HG03175 (cell line): ENCODE data around the gene RET.

ENCODE experiments used
- ATAC-seq: cut with Tn5 transposase; IDR thresholded peaks from one replicate; pipeline ENCODE4 v1.9.1; 2021; ENCODE audit warnings: mild to moderate bottlenecking, moderate library complexity; ENCODE audit not compliant: unreplicated experiment

Gene RET

GRCh38 chr10:43061760-43062159, 15.1 kb upstream of the RET start:
- no peak for ATAC-seq

GRCh38 chr10:43062402-43063160, 14.3 kb upstream of the RET start:
- no peak for ATAC-seq

DNA sequence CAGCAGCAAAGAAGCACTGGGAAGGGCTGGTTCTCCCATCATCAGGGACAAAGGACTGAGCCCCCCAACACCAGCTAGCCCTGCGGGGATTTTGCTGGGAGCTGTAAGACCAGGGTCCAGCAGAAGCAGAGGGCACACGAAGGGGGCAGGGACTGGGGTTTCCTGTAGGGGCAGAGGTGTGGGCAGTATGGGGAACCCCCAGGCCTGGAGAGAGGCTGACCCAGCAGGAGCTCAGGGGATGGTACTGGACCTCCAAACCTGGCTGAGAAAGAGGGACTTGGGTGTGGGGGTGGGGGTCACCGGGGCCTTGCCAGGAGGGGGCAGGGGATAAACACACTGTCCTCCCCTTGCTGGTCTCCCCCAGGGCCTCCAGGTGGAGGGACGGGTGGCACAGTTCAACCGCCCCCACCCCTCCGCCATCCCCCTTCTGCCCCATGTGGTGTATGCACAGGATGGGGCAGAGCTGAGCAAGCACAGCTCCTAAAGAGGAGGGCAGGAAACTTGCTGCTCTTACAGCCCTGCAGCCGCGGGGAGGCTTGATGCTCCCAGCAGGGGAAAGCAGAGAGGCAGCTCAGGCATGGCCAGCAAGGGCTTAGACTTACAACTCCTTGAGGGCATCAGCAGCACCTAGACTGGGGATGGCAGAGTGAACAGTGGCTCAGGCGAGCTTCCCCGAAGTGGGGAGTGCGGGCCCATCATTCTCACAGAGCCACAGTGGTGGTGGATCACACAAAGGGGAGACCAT, 12.4 kb upstream of the RET start:
- no peak for ATAC-seq

DNA sequence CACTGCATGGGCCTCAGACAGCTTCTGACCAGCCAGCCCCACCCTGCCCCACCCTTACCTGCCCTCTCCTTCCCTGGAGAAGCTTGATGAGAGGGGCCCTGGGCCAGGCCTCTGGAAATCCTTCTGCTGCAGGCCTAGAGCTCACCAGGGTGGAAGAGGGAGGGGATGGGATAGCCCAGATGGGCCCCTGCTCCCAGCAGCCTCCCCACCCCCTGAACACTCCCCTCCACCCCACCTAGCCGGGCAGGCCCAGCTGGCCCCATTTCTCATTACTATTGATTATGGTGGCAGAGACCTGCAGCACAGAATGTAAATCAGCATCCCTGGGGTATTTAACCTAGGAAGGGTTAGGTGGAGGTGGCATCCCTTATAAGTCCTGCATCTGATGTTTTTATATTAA, 11.6 kb upstream of the RET start:
- no peak for ATAC-seq

GRCh38 chr10:43065761-43066160, 11.1 kb upstream of the RET start:
- ATAC-seq: no peak

DNA sequence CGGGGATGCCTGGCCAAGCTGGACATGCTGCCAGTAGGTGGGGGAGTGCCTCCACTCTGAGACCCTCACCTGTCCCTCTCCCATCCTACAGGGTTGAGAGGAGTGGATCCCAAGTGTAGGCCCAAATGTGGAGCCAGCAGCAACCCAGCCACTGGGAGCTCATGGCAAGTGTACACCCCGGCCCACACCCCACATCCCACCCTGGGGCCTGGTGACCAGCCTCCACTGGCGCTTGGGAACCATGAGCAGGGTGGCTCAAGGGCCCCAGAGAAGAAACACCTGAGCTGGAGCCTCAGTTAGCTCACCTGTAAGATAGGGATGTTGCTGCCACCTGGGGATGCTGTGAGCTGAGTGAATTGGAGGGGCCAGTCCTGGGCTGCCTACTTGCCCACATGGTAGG, 10.4 kb upstream of the RET start:
- no peak for ATAC-seq

DNA sequence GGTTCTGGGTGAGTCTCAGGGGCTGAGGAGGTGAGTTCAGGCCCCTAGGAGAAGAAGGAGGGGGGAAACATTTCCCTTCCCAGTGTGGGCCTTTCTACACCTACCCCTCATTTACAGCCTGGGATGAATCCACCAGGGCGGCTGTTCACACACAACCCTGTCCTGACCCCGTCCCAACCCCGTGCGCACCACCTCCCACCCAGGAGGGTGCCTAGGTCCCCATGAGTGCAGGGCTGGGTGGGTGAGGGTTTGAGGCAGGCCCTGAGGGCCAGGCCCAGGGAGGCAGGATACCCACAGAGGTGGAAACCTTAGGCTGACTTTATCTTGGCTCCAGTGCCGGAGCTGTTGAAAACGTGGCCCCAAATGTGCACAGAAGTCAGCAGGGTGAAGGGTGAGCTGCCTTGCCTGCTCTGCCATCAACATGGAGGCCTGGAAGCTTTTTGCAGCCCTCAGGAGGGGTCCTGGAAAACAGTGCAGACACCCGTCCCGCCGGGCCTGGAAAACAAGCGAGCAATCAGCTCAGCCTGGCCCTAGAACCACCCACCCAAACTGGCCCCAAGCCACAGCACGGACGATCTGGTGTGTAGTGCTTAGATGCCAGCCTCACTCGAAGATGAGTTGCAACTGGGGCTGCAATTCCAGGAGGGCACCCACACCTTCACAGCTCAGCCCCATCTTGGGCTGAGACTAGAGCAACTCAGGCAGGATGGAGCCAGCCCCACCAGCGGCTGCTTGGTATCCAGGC, 9.3 kb upstream of the RET start:
- ATAC-seq: no peak

- no peak for ATAC-seq
Observed at GRCh38 chr10:43068136-43068395, 8.8 kb upstream of the RET start.

GRCh38 chr10:43068471-43069210, 8.2 kb upstream of the RET start:
- ATAC-seq: no peak

DNA sequence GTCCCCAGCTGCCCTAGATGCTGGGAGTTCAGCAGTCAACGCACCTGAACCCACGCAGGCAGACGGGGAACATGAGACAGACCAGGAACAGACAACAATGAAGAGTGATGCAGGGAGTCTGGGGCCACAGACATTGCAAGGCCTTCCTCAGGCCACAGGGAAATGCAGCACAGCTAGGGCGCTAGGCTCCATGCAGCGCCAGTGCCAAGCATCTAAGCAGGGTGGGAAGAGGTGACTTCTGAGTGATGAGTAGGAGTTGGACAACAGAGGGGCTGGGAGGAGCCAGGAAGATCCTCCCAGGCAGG, 7.7 kb upstream of the RET start:
- ATAC-seq: no peak

DNA sequence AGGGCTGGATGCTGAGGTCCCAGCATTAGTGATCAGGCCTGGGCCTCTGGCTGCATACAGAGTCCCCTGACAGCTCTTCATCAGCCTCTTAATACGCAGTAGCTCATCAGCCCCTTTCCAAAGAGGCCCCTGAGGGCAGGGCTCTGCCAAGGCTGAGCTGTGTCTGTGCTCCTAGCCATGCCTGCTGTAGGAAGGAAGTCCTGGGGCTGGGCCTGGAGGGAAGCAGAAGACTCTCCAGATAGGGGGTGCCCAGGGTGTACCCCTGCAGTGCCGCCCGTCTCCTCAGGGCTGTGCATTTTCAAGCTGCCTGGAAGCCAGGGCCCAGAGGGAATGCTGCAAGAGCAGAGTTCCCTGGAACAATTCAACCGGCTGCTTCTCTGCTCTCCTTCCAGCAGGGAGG, 7.3 kb upstream of the RET start:
- no peak for ATAC-seq

DNA sequence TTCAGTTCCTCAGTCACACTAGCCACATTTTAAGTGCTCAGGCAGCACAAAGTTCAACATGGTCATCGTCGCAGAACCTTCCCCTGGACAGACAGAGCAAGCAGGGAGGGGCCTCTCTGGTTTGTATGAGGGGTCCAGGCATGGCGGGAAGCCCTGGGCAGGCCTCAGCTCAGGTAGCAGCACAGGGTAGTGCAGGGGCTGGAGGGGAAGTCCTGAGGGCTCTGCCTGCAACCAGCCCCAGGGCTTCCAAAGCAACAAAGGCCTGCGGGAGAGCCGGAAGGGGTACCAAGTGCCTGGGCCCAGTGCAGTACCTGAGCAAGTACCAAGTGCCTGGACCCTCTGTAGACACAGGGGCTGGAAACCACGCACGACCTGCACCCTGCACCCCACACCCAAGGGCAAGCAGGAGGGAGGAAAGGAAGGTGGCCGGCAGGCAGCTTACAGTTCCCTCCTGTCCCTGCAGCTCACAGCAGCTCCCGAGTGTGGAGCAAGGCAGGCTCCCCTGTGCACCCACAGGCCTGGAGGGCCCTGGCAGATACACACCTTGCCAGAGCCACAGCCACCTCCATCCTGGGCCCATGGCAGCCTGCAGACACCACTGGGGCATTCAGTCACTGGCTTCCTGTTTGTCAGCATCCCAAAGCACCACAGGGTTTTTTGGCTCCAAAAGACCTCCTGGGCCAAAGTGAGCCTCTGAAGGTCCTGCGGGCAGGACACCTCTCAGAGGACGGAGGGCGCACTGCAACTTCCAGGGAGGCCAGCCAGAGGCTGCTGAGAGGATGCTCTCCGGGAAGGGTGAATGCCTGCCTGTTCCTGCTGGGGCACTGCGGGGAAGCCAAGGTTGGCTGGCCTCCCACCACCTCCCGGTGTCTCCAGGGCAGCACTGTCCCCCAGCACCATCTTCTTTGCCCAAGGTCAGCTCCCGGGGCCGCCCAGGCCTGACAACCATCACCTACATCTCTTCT, 6.5 kb upstream of the RET start:
- ATAC-seq: no peak

DNA sequence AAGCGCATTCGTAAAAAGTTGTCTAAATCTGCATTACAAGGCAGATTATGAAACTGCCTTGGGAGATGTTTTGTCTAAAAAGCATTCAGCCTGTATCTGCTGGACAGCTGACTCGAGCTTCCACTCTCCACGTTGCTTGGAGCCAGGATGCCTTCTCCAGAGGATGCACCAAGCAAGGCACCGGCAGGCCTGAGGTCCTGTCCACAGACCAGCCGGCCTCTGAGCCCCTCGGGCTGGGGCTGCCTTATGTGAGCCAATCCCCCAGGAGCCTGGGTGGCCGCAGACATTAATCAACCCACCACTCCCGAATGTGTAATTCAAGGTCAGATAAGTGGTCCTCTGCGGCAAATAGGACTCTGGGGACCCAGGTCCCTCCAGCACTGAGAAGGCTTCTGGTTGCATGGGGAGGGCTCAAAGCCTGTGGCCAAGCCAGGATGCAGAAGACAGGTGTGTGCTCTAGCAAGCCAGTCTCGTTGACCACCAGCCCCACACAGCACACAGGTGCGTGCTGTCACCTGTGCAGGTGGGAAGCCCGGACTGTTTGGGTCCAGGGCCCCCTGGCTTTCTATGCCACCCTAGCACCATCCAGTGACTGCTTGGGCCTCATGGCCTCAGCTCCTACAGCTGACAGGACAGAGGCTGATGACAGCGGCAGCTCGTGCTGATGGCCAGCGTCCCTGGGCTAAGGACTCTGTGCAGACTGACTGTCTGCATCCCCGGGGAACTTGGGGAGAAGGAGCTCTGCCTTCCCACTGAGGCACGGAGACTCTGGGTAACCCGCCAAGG, 4.8 kb upstream of the RET start:
- ATAC-seq: no peak

- ATAC-seq: no peak
Observed at GRCh38 chr10:43073191-43073590, 3.7 kb upstream of the RET start.

GRCh38 chr10:43073721-43074120, 3.1 kb upstream of the RET start:
- no peak for ATAC-seq

GRCh38 chr10:43074409-43074808, 2.5 kb upstream of the RET start:
- ATAC-seq: no peak

- ATAC-seq: no peak
Observed at GRCh38 chr10:43074827-43075611, 1.9 kb upstream of the RET start.

DNA sequence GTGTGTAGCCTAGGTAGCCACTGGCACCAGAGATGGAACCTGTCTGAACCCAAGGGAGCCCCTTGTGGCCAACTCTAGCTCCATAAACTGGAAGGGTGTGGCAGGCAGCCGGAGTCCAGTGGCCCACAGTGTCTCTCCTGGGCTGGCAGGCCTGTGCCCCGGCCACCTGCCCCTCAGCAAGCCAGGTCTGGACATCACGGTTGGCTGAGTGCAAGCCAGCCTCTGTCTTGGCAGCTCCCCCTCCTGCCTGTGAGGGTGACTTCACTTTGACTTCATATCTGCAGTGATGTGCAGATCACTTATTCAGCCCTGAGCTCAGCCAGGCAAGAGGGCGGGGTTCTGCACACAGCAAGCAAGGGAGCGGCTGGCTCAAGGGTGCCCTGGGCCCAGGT, 1.3 kb upstream of the RET start:
- ATAC-seq: no peak

- no peak for ATAC-seq
Observed at GRCh38 chr10:43076311-43076875, 476 bp upstream of the RET start.
